WI38 (cell line): ENCODE measurements around the gene CD96.

Source experiments
- H3K4me3 ChIP-seq: 2 replicates; pipeline ENCODE4 v1.5.1; 2011; ENCODE audit warnings: low read depth, mild to moderate bottlenecking, control low read depth, low read length
- CTCF ChIP-seq: IDR thresholded peaks from 2 replicates; pipeline ENCODE4 v1.5.1; 2012; ENCODE audit warnings: low read depth, mild to moderate bottlenecking, control low read depth, low read length

The CD96 gene

GRCh38 chr3:111639316-111639715, 97.3 kb downstream of the CD96 start:
- no peak for TF ChIP-seq CTCF
- no peak overlapping the region for H3K4me3 ChIP-seq

GRCh38 chr3:111648991-111649579, 107.1 kb downstream of the CD96 start:
- no peak overlapping the region for H3K4me3 ChIP-seq
- no peak for TF ChIP-seq CTCF

GRCh38 chr3:111650378-111651275, 108.6 kb downstream of the CD96 start:
- no peak overlapping the region for H3K4me3 ChIP-seq
- TF ChIP-seq CTCF, result no peak

- TF ChIP-seq CTCF, result no peak
- H3K4me3 ChIP-seq, result no peak overlapping the region
Measured at GRCh38 chr3:111652492-111653180, 110.6 kb downstream of the CD96 start.

GRCh38 chr3:111653766-111654165, 111.8 kb downstream of the CD96 start:
- no peak overlapping the region for H3K4me3 ChIP-seq
- no peak for TF ChIP-seq CTCF

GRCh38 chr3:111662012-111662411, 120.0 kb downstream of the CD96 start:
- TF ChIP-seq CTCF, result no peak
- no peak overlapping the region for H3K4me3 ChIP-seq

- no peak for TF ChIP-seq CTCF
- no peak overlapping the region for H3K4me3 ChIP-seq
Measured at GRCh38 chr3:111662907-111663306, 120.9 kb downstream of the CD96 start.
